Measurements from ENCODE around the gene CHRNB2. TPM values are rescaled to one million over a fixed set of nuclear protein-coding genes. Genes with fewer than 3 reads are reported as not detected.

The CHRNB2 gene
- total and polyA plus RNA-seq, 2 donors (not counting 3 experiments of a cell fraction or from before 2014, with no cell fraction given): not detected

- DNase-seq (ENCODE audit: low read depth, low spot score): no peak
- Histone ChIP-seq H3K27ac (ENCODE audit: insufficient read depth, low read depth, low read length) (no peak overlapping the region), H2AFZ (ENCODE audit: low read depth, low read length) (no peak overlapping the region), H3K36me3 (ENCODE audit: control insufficient read depth in 2 of 2, extremely low read depth in 1 of 2, insufficient read depth in 2 of 2, low read length in 2 of 2) (peaks cover 0 to 6% of the 10 kb centered on the region in 2 experiments), H3K9ac (replicated peaks; ENCODE audit: extremely low read depth, insufficient read depth, low read length) (no peak overlapping the region), H3K9me3 (replicated peaks; ENCODE audit: control insufficient read depth, insufficient read depth, low read length) (no peaks in the 10 kb centered on the region), H3K79me2 (ENCODE audit: control insufficient read depth, insufficient read depth, low read length) (peaks cover 84% of the 10 kb centered on the region), H4K20me1 (replicated peaks; ENCODE audit: control insufficient read depth, extremely low read depth, insufficient read depth, low read length) (peaks cover 3% of the 10 kb centered on the region), H3K9me1 (replicated peaks; ENCODE audit: control insufficient read depth, extremely low read depth, insufficient read depth, low read length) (no peaks in the 10 kb centered on the region), H3K4me3 (replicated peaks in 1 of 3; ENCODE audit: insufficient read depth in 1 of 3, low read depth in 1 of 3, low read length in 3 of 3) (no peak overlapping the region), H3K4me2 (ENCODE audit: insufficient read depth, low read length) (no peak overlapping the region), H3K27me3 (ENCODE audit: control insufficient read depth in 2 of 2, insufficient read depth in 2 of 2, low read length in 2 of 2) (no peaks in the 10 kb centered on the region), H3K4me1 (ENCODE audit: control insufficient read depth, extremely low read depth, insufficient read depth, low read length) (peaks cover 7% of the 10 kb centered on the region)
- dilution Hi-C loops (cut with MboI; ENCODE audit: extremely low pct_ligation_motif_present, low sequenced_read_pairs) (no loop called here), intact Hi-C loops (cut with micrococcal nuclease) (no loop called here)
- BruUV-seq (replicated peaks): no TSS peak
- ChIA-PET CTCF (no interaction called here), POLR2A (no interaction called here)
- no peak for FAIRE-seq
- no peak for TF ChIP-seq EZH2 (IDR thresholded peaks at IDR 0.05; ENCODE audit: borderline replicate concordance, low read depth, low read length, severe bottlenecking)
- no peak for TF ChIP-seq CTCF (IDR thresholded peaks at IDR 0.05; ENCODE audit: extremely low read depth in 1 of 2, insufficient read depth in 1 of 2, low read depth in 1 of 2, low read length in 2 of 2)
- no peak for TF ChIP-seq GATA2 (IDR thresholded peaks at IDR 0.05; ENCODE audit: insufficient read depth, insufficient read length, low read depth, low read length)
- no peak for TF ChIP-seq MAX (IDR thresholded peaks at IDR 0.05; ENCODE audit: insufficient read depth, insufficient read length)
Observed at GRCh38 chr1:154623358-154623757, 55.8 kb downstream of the CHRNB2 start.
